Measurements from ENCODE around the gene KRT31. TPM values are rescaled to one million over a fixed set of nuclear protein-coding genes. Genes with fewer than 3 reads are reported as not detected.
A peak's percentile ranks its signal among the peaks of the same experiment; 100 is the strongest.

KRT31 gene
- polyA plus RNA-seq, 1 of the 3 experiments (the other 2 are of a cell fraction): 0.03 TPM

- TF ChIP-seq YY1 (IDR thresholded peaks at IDR 0.05; ENCODE audit: low read depth): no peak
Measured at GRCh38 chr17:41404024-41404671, 6.7 kb upstream of the KRT31 start (continued).

- Histone ChIP-seq H3F3A (replicated peaks; ENCODE audit: insufficient read depth) (peaks cover 7% of the 10 kb centered on the region), H3K27ac (ENCODE audit: low read depth in 2 of 2, low read length in 1 of 2) (peak overlapping the region in 1 of 2 experiments; percentile 65; a peak in 2 of 4 replicates), H3K9me2 (no peaks in the 10 kb centered on the region), H3K36me3 (replicated peaks in 1 of 2; ENCODE audit: control insufficient read depth in 1 of 2, insufficient read depth in 2 of 2, low read length in 1 of 2) (no peaks in the 10 kb centered on the region), H3K4me3 (ENCODE audit: low read depth in 2 of 2, low read length in 1 of 2) (no peak overlapping the region), H3K9ac (no peak overlapping the region), H3K4me2 (peak overlapping the region; percentile 12; the same call in 1 of the 2 replicates), H3K4me1 (ENCODE audit: control insufficient read depth in 1 of 2, insufficient read depth in 2 of 2, low read depth in 1 of 2, low read length in 1 of 2) (peaks cover 0 to 17% of the 10 kb centered on the region in 2 experiments; a peak in 2 of 4 replicates), H3K79me2 (ENCODE audit: insufficient read depth) (no peaks in the 10 kb centered on the region), H2AFZ (ENCODE audit: low read depth) (no peak overlapping the region), H4K20me1 (ENCODE audit: insufficient read depth) (no peaks in the 10 kb centered on the region), H3K27me3 (ENCODE audit: insufficient read depth) (no peaks in the 10 kb centered on the region), H3K9me3 (no peaks in the 10 kb centered on the region)
- TF ChIP-seq PBX3 (IDR thresholded peaks at IDR 0.05) (no peak), GABPA (IDR thresholded peaks at IDR 0.05; ENCODE audit: low read depth) (no peak), NFIC (IDR thresholded peaks at IDR 0.05; ENCODE audit: borderline replicate concordance) (no peak), RXRA (IDR thresholded peaks at IDR 0.05; ENCODE audit: borderline replicate concordance, low read depth) (no peak), GATA2 (CRISPR knock-in tag; IDR thresholded peaks at IDR 0.05) (no peak), TAF1 (IDR thresholded peaks at IDR 0.05; ENCODE audit: borderline replicate concordance, low read depth, low read length) (no peak), MAX (IDR thresholded peaks at IDR 0.05; ENCODE audit: low read depth) (0 out of 2 replicates have a peak, but pooled peaks have one; percentile 19)
- CTCF ChIA-PET: interaction anchor here (1.7 kb wide), 1 partner anchor 146 kb away, joined by 8 read pairs; no protein-coding TSS in a partner anchor
- WGBS (ENCODE audit: low lambda C conversion rate): 48% methylated on average over 4 of the region's 4 CpGs
- DNase-seq: no peak
- POLR2A ChIA-PET: no interaction called here
Measured at GRCh38 chr17:41403404-41404023, 6.1 kb upstream of the KRT31 start.

- Histone ChIP-seq H3K4me3 (ENCODE audit: low read depth in 2 of 2, low read length in 1 of 2) (no peak overlapping the region), H3K27me3 (ENCODE audit: insufficient read depth) (no peaks in the 10 kb centered on the region), H3K9ac (no peak overlapping the region), H3K9me2 (no peaks in the 10 kb centered on the region), H3K79me2 (ENCODE audit: insufficient read depth) (no peaks in the 10 kb centered on the region), H3K4me2 (peak overlapping the region; percentile 31), H4K20me1 (ENCODE audit: insufficient read depth) (no peaks in the 10 kb centered on the region), H3K4me1 (ENCODE audit: control insufficient read depth in 1 of 2, insufficient read depth in 2 of 2, low read depth in 1 of 2, low read length in 1 of 2) (peaks cover 0 to 17% of the 10 kb centered on the region in 2 experiments; a peak in 2 of 4 replicates), H3K9me3 (no peaks in the 10 kb centered on the region), H2AFZ (ENCODE audit: low read depth) (no peak overlapping the region), H3F3A (replicated peaks; ENCODE audit: insufficient read depth) (peaks cover 7% of the 10 kb centered on the region), H3K27ac (ENCODE audit: low read depth in 2 of 2, low read length in 1 of 2) (peak overlapping the region in 1 of 2 experiments; percentile 65; a peak in 1 of 4 replicates), H3K36me3 (replicated peaks in 1 of 2; ENCODE audit: control insufficient read depth in 1 of 2, insufficient read depth in 2 of 2, low read length in 1 of 2) (no peaks in the 10 kb centered on the region)
- DNase-seq: no peak
- no peak for TF ChIP-seq NRF1 (IDR thresholded peaks at IDR 0.05; ENCODE audit: low read depth, low read length)
- no peak for TF ChIP-seq FOXJ3 (CRISPR knock-in tag; IDR thresholded peaks at IDR 0.05)
- no peak for TF ChIP-seq EP300 (IDR thresholded peaks at IDR 0.05; ENCODE audit: borderline replicate concordance in 1 of 2, low read depth in 1 of 2, low read length in 1 of 2)
- no peak for TF ChIP-seq YY1 (IDR thresholded peaks at IDR 0.05; ENCODE audit: low read depth)
- no peak for TF ChIP-seq SIN3A (IDR thresholded peaks at IDR 0.05; ENCODE audit: borderline replicate concordance, low read depth, low read length)
- ChIA-PET CTCF (no interaction called here), POLR2A (no interaction called here)
- 59% methylated on average over 5 of the region's 5 CpGs for WGBS (ENCODE audit: low lambda C conversion rate)
Measured at GRCh38 chr17:41402161-41402560, 4.8 kb upstream of the KRT31 start.
